Left renal pelvis (tissue), 4 donors: Measurements from ENCODE around the gene FBXO34. TPM values are rescaled to one million over a fixed set of nuclear protein-coding genes. Genes with fewer than 3 reads are reported as not detected.

Source experiments
- DNase-seq, 4 donors: peaks; one replicate each; pipeline ENCODE4 v3.0.0-alpha.2; 2013; ENCODE audit warnings: low read depth in 4 of 4, low spot score in 3 of 4
- polyA plus RNA-seq, 4 donors: library from polyadenylated mRNA; unstranded; fragments of 120-200 nt; gene quantifications; one replicate each; pipeline ENCODE4 v1.2.1, GENCODE V29; 2013; ENCODE audit not compliant: insufficient read length in 4 of 4

Gene FBXO34, protein sequence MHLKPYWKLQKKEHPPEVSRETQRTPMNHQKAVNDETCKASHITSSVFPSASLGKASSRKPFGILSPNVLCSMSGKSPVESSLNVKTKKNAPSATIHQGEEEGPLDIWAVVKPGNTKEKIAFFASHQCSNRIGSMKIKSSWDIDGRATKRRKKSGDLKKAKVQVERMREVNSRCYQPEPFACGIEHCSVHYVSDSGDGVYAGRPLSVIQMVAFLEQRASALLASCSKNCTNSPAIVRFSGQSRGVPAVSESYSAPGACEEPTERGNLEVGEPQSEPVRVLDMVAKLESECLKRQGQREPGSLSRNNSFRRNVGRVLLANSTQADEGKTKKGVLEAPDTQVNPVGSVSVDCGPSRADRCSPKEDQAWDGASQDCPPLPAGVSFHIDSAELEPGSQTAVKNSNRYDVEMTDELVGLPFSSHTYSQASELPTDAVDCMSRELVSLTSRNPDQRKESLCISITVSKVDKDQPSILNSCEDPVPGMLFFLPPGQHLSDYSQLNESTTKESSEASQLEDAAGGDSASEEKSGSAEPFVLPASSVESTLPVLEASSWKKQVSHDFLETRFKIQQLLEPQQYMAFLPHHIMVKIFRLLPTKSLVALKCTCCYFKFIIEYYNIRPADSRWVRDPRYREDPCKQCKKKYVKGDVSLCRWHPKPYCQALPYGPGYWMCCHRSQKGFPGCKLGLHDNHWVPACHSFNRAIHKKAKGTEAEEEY
- 10 to 100 TPM; 24.9 to 42.0 (median 36.6) TPM for polyA plus RNA-seq

DNA sequence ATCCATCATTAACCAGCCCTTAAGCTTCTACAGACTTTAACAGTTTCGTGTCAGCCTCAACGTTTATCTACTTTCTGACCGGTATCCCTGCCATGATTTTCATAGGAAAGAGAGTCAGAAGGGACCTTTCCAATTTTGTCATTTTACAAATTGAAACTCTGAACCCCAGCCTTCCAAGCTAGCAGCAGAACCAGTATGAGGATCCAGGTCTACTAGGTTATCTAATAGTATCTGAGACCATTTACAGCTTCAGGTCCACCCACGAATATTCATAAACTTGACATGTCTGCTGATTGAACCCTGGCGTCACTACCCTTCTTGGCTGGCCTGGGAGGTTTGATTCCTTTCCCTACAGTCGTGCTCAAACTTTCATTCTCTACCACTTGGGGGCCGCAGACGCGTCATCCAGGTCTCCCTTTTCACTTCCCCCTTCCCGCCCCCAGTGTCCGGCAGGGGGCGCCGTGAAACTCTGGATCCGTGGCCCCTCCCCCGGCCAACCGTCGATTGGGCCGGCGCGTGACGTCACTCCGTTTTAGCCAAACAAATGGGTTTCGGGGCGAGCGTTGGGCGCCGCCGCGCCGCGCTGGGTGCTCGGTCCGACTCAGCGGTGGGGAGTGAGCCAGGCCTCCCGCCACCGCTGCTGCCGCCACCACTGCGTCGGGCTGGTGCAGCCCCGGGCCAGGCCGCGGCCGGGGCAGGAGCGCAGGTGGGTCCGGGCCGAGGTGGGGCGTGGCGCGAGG is at the start of gene FBXO34:
FBXO34 (plus strand) TSS at position 590 of the 740 bp plus-strand sequence. CDS start 78,970 bp downstream, outside the sequence.
- DNase-seq, result peak; percentile 87 to 98 (median 97)

DNA sequence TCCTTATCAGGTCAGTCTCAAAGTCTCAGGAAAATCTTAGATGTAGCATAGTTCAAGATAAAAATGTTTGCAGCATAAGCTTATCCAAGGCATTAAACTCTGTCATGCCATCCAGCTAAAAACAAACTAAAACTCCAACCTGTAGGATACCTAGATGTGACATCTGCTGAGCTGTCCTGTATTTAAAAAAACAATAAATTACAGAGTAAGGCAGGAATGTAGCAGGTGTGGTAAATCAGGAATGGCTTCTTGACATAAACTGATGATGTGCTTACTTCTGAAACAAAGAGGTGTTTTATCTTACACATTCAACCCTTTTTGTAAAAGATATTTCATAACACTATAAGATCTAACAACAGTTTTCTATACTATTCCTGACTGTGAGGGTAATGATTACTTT is 49.3 kb upstream of the FBXO34 start:
- DNase-seq, result no peak

DNA sequence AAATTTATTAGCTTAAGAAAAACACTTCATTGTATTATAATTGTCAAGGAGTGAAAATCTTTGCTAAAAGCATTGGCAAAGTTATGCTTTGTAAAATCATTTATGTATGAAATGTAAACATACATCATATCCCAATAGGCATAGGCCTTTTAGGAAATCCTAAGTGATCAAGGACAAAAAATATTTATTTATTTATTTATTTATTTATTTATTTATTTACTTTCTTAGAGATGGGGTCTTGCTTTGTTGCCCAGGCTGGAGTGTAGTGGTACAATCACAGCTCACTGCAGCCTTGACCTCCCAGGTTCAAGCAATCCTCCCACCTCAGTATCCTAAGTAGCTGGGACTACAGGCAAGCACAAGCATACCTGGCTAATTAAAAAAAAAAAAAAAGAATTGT is 47.9 kb upstream of the FBXO34 start:
- no peak for DNase-seq

DNA sequence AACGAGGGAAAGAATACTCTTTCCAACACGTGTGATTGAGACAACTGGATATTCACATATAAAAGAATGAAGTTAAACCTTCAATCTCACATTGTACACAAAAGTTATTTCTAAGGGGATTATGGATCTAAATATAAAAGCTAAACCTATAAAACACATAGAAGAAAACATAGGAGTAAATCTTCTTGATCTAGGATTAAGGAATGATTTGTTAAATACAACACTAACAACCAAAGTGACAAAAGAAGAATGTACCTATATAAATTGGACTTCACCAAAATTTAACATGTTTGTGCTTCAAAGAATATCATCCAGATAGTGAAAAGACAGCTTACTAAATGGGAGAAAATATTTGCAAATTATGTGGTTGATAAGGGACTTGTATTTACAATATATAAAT is 43.0 kb upstream of the FBXO34 start:
- no peak for DNase-seq

DNA sequence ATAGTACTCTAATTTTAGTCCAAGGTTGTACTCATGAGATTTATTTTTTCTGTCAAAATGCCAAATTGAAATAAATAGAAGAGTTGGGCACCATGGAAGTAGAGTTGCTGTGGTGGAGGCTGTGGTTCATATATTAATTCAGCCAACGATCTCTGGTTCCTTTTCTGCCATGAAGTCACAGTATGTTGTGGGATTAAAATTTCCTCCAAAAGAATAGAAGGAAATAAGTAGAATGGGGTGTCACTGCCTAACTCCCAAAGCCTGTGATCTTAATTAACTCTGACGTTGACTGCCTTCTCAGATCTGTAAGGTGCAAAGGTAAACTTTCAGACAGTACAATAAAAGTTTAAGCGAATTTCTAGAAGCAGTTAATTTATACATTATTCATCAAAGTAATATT is 37.6 kb upstream of the FBXO34 start:
- no peak for DNase-seq

DNA sequence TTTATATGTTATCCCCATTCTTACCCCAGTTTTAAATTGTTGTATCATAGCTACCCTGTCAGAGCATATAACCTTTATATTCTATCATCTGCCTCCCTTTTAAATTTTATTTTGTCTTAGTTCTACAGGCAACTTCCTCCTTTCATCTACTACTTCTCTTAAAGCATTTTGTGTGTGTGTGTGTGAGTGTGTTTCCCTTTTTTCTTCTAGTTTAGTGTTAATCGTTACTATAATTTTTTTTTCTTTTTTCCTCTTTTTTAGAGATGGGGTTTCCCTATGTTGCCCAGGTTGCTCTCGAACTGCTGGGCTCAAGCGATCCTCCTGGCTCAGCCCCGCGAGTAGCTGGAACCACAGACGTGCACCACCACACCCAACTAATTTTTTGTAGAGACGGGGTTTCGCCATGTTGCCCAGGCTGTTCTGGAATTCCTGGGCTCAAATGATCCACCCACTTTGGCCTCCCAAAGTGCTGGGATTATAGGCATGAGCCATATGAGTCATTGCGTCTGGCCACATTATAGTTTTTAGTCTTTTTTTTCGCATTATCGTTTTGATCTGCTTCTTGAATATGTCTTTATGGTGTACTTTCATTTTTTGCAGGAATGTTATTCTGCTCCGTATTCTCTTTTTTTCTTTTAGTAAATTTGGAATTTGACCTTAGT is 33.1 kb upstream of the FBXO34 start:
- no peak for DNase-seq

DNA sequence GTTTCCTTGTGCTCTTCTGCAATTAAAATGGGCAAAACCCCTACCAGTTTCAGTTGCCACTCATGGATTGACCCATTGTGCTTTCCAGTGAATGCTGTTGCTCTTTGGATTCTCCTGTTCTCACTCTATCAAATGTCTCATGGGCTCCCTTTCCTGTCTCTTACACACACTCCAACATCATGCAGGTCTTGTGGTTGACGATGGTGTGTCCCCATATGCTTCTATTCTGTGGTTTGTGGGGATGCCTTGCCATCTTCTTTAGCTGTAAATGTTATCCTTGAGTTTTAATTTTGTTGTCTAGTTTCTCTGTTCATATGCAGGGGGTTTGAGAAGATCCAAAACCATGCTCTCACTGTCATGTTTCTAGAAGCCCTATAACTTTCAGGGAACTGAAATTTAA is 31.9 kb upstream of the FBXO34 start:
- DNase-seq, result no peak

DNA sequence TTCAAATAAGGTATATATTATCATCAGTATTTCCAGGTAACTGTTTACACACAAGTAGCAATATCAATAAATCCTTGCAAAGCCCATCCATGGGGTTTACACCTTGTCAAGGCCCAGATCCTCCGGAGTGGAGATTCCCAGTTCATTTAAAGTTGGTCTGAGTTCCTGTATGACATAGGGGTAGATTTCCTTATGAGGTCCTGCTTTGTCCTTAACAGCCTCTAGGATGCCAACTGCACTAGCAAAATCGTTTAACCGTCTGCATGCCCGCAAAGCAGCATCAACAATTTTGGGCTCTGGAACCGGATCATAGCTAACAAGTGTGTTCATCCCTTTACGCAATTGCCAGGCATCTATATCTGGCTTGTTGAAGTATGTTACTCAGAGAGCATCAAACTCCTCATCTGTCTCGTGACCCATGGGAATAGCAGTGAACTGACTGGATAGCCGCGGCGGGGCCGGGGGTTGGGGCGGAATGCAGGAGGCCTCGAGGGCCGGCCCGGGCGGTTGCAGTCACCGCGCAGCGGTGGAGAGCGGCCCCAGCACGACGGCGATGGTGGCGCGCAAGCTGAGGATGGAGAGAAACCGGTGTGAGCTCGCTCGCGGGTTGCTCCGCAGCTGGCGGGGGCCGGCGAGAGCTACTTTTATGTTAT is 30.6 kb upstream of the FBXO34 start:
- no peak for DNase-seq

DNA sequence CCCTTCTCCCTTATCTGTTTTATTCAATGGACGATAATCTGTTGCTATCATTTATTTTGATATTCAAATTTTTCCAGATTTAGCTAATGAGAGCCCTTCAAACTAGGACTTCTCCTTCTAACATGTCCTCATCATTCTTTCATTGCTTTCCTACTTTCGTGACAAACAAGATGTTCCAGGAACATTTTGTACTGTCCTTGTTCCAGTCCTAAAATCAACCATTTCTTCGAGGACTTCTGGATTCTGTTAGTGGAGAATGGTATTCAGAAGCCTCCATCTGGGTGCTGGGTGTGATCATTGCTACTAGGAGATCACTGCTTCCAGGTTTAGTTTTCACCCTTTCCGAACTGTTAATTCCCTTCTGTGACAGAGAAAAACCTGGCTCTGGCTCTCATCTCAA is 29.5 kb upstream of the FBXO34 start:
- DNase-seq, result no peak

DNA sequence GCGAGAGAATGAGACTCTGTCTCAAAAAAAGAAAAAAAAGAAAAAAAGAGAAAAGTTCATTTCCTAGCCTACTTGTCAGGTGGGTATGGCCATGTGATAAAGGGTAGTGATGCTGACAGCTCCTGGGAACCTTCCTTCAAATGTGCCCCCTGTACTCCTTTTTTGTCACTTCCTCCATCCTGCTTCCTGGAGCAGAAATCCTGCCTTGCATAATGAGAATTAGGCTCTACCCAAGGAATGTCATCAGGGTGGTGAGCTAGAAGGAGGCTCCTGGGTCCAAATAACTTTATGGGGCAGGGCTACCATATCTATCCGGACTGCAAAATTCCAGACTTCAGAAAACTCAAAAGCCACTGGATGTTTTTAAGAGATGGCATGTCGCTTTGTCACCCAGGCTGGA is 27.8 kb upstream of the FBXO34 start:
- no peak for DNase-seq

DNA sequence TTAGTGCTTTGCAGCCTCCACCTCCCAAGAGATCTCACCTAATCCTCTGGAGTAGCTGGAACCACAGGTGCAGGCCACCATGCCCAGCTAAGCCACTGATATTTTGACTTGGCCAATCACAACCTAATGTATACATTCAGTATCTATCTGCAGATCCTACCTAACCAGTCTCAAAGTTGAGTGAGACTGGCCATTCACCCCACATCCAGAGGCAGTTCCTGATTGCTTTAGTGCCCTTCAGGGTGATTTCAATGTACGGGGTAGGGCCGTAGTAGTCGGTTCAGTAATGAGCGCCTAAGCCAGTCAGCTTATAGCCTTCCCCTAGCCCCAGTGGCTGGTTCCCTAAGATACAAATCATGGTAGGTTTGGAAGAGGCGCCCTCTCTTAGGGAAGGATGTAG is 27.4 kb upstream of the FBXO34 start:
- no peak for DNase-seq

DNA sequence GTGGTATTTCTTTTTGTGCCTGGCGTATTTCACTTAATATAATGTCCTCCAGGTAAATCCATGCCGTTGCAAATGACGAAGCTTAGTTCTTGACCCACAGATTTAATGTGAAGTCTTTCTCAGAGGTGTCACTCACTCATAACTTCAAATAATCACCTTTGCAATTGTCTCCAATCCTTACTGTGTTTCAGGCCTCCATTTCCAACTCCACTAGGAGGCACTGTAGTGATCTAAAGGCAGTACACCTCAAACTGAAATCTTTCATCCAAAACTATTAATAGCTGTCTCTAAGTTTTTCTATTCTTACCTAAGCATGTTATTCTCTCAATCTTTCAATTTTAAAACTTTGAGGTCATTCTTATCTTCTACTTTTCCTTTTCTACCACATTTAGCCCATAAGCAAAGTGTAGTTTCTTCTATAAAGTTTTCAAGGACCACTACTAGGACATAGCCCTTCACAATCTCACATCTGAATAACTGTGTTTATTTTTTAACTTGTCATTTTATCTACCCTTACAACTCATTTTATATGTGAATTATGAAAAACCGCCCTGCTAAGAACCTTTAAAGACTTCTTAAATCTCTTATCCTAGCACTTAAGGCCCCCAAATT is 25.5 kb upstream of the FBXO34 start:
- DNase-seq, result no peak

DNA sequence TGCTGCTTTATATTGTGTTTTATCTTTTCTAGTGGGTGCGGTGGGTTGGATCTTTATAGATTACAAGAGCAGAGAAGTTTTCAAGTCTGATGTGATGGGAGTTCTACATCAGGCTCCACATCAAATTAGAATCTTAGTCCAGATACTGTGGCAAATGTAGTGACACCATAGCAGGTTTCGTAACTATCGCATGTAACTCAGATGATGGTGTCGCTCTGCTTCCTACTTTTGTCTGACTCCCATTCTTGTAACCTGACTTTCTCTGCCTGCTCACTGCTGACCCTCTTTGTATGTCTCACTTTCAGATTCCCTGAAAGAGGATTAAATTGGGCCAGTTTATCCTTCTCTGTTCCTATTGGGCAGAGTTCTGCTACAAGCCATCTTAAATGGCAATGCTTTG is 22.8 kb upstream of the FBXO34 start:
- DNase-seq, result no peak

DNA sequence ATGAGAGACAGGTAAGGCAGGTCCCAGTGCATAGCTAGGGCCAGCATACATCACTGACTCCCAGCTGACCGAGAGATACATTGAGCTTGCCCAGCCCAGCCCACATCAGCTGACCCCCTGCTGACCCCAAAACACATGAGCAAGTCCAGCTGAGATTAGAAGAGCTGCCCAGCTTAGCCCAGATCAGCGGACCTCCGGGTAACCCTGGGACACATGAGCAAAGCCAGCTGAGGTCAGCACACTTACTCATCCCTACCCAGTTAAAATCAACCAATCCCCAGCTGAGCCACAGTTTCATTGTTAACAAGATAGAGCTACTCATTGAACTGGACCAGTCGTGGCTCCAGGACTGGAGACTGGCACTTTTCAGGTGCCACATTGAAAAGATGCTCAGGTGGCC is 21.8 kb upstream of the FBXO34 start:
- DNase-seq, result no peak

DNA sequence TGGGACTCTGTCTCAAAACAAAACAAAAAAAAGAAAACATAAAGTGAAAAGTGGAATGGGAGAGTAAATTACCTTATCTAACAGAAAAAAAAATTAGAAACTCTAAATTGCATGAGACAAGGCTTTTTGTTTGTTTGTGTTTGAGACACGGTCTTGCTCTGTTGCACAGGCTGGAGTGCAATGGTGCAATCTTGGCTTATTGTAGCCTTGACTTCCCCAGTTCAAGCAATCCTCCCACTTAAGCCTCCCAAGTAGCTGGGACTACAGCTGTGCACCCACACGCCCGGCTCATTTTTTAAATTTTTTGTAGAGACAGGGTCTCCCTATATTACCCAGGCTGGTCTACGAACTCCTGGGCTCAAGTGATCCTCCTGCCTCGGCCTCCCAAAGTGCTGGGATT is 17.9 kb upstream of the FBXO34 start:
- DNase-seq, result no peak

DNA sequence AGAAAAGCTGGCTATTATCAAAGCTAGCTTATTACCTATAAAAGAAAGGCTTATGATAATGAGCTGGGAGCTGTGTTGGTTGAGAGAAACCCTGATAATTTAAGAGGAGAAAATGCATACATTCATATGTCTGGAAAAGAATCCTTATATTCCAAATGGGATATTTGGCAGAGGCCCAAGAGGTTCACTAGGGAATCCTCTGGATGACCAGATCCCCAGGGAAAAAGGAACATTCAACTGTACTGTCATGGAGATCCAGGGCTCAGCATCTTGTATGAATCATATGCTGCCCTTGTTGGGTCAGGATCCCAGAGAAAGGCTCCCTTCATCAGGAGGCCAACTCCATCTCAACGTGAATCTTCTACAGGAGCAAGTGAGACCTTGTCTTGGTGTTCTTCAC is 16.6 kb upstream of the FBXO34 start:
- no peak for DNase-seq

DNA sequence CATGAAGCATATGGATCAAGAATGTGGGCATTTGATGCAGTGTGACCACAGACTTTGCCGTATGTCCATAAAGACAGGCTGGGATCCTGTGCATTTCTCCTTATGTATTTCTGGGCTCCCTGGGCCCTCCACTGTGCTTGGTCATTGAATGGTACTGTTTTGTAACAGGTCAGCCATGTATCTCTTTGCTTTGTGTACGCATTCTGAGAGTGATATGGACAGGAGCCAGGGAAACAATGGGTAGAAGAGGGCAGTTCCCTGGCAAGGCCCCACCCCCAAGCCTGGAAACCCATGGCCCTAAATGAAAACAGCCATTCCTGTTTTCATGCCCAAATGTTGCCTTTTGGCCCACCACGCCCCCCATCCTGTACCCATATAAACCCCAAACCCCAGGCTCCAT is 15.2 kb upstream of the FBXO34 start:
- DNase-seq, result no peak

DNA sequence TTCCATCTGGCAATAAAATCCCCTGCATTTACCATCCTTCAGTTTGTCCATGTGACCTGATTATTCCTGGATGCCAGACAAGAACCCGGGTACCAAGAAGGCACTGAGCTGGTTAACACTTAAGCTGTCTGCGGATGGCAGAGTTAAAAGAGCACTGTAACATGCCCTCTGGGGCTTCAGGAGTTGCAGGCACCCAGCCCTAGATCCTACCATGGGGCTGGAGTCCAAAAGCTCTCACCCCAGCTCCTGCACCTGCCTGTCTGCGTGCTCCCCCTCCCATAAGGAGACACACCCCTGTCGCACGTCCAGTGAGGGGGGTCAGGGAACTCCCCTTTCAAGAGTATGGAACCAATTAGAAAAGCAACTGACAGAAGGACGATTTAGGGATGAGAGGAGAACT is 14.6 kb upstream of the FBXO34 start:
- DNase-seq, result no peak

DNA sequence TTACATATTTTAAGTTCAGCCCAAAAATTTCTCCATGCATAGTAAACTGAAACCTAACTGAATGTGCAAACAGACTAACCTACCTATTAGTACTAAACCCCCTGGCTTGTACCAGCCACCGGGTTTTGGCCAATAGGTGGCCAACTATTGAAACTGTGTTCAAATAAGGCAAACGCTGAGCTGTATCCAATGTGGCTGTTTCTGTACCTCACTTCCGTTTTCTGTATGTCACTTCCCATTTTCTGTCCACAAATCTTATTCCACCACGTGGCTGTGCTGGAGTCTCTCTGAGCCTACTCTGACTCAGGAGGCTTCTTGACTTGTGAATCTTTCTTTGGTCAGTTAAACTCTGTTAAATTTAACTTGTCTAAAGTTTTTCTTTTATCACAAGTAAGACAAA is 6.0 kb upstream of the FBXO34 start:
- no peak for DNase-seq

DNA sequence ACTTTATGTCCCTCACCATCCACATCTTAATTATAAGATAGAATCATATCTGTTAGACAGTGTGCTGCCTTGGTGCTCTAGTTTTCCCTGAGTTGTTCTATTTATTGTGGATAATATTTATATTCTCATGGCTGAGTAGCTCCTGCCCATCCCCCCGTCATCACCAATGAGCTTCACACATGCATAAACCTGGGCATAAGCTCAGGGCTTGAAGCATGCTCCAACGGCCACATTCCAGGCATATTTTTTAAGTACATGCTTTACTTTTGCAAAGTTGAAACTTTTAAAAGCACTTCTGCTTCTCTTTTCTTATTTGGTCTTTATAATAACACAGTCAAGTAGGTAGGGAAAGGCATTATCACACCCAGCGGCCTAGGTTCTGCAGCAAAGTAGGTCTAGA is 3.4 kb upstream of the FBXO34 start:
- no peak for DNase-seq
